ENCODE data around the gene ANO9.
"Not testable (repeated sequence)": the region's sequence is repeated elsewhere in the genome, so short reads cannot be mapped to it uniquely, and the experiment has no call there.

The ANO9 gene

DNA sequence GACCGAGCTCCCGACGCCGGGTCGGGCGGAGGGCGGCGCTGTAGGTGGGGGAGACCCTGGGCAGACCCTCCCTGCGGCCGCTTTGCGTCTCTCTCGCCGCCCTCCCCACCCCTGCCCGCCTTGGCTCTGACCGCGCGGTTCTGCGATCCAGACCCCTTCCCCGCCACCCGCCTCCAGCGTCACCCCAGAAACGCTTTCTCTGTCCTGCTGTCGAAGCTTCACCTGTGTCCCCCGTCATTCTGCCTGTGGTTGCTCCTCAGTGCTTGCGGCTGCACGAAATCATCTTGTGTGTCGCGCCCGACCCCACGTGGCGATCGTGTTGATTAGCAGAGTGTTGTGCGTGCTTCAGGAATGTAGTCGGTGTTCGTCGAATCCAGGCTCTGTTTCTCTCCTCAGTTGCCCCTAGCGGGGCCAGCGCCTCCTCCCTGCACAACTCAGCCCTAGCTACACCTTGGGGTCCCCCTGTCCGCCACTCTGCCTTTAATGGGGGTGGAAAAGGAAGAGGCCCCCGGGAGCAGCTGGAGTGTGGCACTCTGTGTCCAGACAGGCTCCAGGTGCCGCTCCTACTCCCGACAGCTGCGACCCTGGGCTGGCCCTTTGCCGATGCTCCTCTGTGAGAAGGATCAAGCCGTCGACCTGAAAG lies 9.1 kb upstream of the ANO9 start:
- DNase-seq: peak; percentile 50

DNA sequence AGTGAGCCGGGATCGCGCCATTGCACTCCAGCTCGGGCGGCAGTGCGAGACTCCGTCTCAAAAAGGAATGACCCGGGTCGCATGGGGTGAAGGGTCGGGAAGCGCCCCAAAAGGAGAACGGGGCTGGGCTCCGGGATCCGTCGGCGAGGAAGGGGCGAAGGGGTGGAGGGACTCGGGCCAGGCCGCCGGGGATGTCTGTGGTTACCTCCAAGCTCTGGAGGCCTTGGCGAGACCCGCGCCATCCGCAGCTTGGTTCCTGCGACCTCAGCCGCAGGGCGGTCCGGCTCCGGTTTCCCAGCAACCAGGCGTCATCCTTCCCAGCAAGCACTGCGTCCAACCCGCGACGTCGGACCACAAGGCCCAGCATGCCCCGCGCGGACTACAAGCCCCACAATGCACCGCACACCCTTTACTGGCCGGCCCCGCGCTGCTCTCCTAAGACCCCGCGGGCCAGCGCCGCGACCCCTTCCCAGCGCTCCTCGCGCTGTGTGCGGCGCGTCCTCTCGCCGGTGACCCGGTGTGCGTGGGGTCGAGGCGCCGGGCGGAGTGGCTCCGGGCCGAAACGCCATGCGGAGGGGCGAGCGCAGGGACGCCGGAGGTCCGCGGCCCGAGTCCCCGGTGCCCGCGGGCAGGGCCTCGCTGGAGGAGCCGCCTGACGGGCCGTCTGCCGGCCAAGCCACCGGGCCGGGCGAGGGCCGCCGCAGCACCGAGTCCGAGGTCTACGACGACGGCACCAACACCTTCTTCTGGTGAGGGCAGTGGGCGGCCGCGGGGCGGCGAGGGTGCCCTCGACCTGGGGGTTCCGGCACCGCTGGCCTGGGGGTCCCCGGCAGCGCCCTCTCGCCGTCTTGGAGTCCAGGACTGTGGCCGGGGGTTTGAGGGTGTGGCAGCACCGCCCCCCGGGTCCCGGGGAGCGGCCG lies 8.3 kb upstream of the ANO9 start, which contains the start of gene PTDSS2:
TSS of gene PTDSS2 (plus strand) at position 391 of the 920 bp plus-strand sequence. CDS start at position 568, 177 bp downstream.
- peak; percentile 97 for DNase-seq

DNA sequence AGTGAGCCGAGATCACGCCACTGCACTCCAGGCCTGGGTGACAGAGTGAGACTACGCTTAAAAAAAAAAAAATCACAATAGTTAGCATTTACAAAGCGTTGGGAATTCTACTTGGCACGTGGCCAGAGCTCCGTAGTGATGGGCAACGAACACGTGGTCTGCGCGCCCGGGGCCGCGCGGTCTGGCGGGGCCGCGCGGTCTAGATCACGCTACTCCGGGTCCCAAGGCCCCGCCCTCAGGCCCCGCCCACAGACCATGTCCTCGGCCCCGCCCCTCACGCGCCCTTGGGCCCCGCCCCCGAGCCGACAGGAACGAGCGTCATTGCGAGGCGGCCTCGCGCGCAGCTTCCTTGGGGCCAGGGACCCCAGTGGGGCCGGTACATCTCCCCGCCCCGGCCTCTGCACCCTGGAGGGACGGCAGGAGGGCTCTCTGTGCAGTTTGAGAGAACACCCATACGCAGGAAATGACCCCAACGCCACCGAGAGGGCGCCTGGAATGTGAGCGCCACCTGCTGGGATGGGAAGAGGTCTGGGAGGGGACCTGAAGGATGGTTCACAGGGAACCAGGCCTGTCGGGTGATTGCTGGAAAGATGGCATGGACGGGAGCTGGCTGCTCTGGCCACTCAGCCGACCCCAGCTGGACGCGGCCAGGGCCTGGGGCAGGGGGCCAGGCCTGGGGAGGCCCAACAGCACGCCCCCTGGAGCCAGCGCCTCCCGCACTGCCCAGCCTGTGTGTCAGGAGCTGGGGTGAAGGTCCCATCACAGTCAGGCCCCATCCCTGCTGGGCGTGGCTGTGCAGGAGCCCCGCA lies 6.3 kb upstream of the ANO9 start:
- peak; percentile 96 for DNase-seq

DNA sequence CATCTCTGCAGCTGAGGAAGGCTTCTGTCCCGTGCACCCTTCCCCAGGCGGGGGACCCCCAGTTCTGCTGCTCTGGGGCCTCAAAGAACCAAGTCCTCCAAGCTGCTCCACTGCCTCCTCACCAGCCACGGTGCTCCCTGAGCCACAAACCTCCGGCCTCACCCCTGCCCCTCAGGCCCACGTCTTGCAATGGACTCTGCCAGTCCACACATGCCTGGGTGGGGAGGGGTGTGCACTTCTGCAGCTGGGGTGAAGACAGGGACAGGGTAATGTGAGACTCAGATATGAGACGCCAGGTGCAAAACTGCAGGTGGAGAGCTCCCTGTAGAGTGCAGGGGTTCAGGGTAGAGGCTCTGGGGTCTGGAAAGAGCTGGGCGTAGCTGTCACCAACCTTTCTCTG lies 5.1 kb upstream of the ANO9 start:
- peak; percentile 70 for DNase-seq

GRCh38 chr11:445765-446588 lies 4.2 kb upstream of the ANO9 start:
- peak; percentile 36 for DNase-seq

DNA sequence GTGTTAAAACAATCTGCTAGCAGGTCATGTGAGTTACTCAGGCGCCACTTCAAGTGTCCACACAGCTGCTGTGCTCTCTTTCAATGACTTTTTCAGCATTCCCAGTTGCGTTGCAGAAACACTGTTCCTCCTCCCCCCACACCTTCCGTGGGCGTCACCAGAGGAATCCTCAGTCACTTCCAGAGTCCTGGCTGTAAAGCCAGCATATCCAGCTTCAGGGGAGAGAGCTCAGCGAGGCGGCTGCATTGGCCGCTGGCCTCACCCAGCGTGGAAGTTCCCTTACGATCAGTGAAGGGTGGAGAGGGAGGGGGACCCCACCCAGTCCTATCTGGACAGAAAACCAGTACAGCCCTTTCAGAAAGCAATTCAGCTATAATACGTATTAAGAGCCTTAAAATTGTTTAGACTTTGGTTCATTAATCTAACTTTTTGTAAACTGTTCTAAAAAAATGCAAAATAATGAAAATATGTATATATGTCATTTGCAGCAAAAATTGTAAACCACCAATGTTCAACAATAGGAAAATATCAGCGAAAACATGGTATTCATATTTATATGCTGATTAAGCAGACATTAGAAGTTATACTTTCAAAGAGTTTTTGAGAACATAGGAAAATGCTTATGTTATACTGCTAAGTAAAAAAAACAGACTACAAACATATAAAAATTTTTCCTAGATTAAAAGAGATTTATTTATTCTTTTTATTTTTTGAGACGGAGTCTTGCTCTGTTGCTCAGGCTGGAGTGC lies 2.8 kb upstream of the ANO9 start:
- DNase-seq: peak; percentile 83

- DNase-seq: peak; percentile 88
Measured at GRCh38 chr11:443542-444199, 1.9 kb upstream of the ANO9 start.

- DNase-seq: no peak
Measured at GRCh38 chr11:442611-443081, 835 bp upstream of the ANO9 start.

- DNase-seq: no peak
Measured at GRCh38 chr11:441043-441417, 781 bp downstream of the ANO9 start.

DNA sequence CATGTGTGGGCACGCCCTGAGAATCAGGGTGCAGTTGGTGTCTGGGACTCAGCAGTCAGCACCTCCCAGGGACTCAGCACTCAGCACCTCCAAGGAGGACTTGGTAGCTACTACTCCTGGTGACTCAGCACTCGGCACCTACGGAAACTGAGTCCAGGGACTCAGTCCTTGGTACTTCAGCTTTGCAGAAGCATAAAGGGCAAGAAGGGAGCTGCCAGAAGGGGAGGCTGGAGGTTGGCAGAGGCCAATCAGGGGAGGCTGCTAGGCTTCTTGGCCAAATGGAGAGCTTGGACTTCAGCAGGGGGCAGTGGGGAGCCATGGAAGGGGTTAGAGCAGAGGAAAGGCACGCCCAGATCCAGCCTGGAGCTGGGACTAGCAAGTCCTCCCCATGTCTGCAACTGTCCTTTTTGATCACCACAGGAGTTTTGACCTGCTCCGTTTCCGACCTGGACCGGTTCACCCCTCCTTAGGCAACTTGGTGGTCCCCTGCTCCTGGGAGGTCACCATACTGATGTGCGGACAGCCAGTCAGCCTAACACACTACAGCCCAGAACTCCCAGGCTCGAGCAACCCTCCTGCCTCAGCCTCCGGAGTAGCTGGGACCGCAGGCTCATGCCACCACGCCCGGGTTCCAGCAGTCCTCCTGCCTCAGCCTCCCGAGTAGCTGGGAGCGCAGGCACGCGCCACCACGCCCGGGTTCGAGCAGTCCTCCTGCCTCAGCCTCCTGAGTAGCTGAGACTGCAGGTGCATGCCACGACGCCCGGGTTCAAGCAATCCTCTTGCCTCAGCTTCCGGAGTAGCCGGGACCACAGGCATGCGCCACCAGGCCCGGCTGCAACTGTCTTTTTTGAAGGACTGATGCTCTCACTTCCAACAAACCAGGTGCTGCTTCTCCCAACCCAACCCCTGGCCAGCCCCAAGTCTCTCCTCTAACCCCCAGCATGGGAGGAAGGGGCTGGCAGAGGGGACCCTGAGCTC lies 1.5 kb downstream of the ANO9 start:
- no peak for DNase-seq

DNA sequence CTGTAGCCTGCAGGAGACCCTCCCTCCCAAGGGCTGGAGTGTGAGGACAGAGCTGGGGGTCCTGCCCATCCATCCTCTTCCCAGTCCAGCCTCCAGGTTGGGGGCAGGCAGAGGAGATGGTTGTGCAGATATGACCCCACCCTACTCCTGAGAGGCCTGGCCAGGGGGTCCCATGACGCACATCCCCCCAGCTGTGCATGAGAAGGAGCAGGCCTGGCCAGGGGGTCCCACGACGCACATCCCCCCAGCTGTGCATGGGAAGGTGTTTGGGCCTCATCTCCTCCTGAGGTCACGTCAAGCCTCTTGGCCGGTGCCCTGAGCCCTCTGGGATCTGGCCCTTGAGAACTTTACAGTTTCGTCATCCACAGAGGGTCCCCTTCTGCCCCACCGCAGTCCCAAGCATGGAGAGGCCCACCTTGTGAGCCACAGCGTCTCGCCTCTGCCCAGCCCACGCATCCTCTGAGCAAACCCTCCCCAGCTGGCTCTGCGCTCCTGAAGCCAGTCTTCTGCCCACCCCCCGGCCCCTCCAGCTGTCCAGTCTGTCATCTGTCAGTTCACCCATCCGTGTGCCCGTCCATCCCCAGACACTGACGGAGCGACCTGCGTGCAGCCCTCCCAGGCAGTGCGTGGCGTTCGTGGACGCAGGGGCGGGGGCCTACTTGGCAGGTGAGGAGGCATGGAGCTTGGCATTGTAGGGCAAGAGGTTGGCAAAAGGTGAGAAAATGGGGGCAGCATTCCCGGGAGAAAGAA lies 2.3 kb downstream of the ANO9 start:
- no peak for DNase-seq

DNA sequence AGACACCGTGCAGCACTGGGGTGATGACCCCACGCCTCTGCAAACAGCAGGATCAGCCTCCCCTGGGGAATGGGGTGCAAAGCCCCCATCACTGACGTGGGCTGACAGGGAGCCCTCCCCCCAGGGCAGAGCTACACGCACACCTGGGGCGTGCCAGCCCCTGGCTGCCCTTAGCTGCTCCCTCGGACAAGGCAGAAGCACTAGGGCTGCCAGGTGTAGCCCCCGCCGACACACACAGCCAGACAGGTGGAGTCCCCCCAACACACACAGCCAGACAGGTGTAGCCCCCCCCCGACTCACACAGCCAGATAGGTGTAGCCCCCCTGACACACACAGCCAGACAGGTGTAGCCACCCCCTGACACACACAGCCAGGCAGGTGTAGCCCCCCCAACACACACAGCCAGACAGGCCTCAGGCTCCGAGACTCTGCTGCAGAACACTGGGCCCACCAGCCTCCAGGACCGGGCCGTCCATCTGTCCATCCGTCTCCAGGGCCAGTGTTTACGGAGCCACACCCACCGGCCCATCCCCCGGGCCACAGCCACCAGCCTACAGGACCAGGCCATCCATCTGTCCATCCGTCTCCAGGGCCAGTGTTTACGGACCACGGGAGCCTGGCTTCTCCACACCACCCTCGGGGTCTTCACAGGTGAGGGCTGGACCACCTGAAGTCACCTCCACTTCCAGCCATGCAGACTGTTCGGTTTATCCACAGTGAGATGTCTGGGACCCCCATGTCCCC lies 3.5 kb downstream of the ANO9 start:
- no peak for DNase-seq

DNA sequence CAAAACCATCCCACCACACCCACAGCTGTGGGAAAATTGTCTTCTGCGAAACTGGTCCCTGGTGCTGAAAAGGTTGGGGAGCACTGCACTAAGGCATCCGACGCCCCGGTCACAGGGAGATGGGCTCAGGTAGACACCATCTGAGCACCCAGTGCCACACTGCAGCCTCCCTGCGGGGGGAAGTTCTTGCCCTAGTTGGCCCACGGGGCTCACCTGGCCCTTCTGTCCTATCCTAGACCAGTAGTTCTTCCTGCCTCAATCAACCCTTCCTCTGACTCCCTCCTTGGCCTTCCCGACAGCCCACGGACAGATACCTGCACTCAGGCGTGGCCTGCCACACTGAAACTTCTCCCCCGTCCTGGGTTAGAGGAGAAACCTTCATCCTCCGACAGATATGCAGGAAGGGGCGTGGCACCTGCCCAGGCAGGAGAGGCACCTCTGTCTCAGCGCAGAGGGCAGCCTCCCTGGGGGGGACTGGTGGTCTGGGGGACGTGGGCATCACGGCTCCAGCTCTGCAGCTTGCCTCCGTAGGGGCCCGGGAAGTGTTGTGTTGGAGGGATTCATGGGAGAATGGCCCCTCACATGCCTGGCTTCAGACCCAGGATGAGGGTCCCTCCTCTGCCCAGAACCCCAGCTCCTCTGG lies 4.5 kb downstream of the ANO9 start:
- no peak for DNase-seq

DNA sequence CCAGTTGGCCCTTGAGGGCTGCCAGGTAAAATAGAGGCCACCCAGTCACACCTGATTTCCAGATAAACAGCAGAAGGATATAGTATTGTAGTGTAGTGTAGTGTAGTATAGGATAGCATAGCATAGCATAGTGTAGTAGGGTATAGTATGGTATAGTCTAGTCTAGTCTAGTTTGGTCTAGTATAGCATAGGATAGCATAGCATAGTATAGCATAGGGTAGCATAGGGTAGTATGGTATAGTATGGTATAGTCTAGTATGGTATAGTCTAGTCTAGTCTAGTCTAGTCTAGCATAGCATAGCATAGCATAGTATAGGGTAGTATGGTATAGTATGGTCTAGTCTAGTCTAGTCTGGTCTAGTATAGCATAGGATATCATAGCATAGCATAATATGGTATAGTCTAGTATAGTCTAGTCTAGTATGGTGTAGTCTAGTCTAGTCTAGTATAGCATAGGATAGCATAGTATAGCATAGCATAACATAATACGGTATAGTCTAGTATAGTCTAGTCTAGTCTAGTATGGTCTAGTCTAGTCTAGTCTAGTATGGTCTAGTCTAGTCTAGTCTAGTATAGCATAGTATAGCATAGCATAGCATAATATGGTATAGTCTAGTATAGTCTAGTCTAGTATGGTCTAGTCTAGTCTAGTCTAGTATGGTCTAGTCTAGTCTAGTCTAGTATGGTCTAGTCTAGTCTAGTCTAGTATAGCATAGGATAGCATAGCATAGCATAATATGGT lies 6.6 kb downstream of the ANO9 start:
- DNase-seq: not testable (repeated sequence)

GRCh38 chr11:434496-434895 lies 7.3 kb downstream of the ANO9 start:
- no peak for DNase-seq

- DNase-seq: no peak
Measured at GRCh38 chr11:433641-434040, 8.2 kb downstream of the ANO9 start.

DNA sequence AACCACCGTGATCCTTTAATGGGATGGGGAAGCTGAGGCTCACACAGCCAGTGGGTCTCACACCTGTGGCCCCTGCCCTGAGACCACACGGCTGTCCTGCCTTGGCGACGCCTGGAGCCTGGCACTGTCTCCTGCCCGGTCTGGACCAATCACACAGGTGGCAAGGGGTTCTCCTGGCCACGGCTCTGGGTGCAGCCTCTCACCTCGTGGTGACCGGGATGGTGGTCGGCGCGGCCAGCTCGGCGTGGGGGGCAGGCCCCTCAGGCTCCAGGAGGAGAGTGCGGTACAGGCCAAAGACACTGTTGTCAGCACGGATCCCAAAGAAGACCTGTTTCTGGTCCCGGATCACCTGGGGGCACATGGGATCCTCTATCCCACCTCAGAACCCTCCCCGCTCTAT lies 8.7 kb downstream of the ANO9 start:
- DNase-seq: no peak
